Effector CD8-positive, alpha-beta T cell (primary cell): ENCODE results near the gene RANBP17.
"Not testable (repeated sequence)": the region's sequence is repeated elsewhere in the genome, so short reads cannot be mapped to it uniquely, and the experiment has no call there.

Experiments
- DNase-seq: peaks from one replicate; lab custom pipeline; 2025; lab: John Stamatoyannopoulos, UW

The RANBP17 gene

GRCh38 chr5:171155621-171156020 lies 293.8 kb downstream of the RANBP17 start:
- DNase-seq = no peak

- no peak for DNase-seq
These were observed 295.5 kb downstream of the RANBP17 start for GRCh38 chr5:171157276-171157675.

- no peak for DNase-seq
These were observed 296.0 kb downstream of the RANBP17 start for GRCh38 chr5:171157775-171158174.

- no peak for DNase-seq
These were observed 296.8 kb downstream of the RANBP17 start for GRCh38 chr5:171158581-171158980.

- no peak for DNase-seq
These were observed 300.3 kb downstream of the RANBP17 start for GRCh38 chr5:171162165-171162564.

- no peak for DNase-seq
These were observed 300.8 kb downstream of the RANBP17 start for GRCh38 chr5:171162596-171162995.

GRCh38 chr5:171166766-171167165 lies 304.9 kb downstream of the RANBP17 start:
- DNase-seq = no peak

GRCh38 chr5:171168171-171168570 lies 306.4 kb downstream of the RANBP17 start:
- no peak for DNase-seq

GRCh38 chr5:171174960-171175359 lies 313.1 kb downstream of the RANBP17 start:
- not testable (repeated sequence) for DNase-seq

- DNase-seq = no peak
These were observed 313.9 kb downstream of the RANBP17 start for GRCh38 chr5:171175746-171176145.

- not testable (repeated sequence) for DNase-seq
These were observed 316.4 kb downstream of the RANBP17 start for GRCh38 chr5:171178190-171178589.

GRCh38 chr5:171188016-171188415 lies 326.2 kb downstream of the RANBP17 start:
- no peak for DNase-seq

GRCh38 chr5:171189442-171189841 lies 327.6 kb downstream of the RANBP17 start:
- DNase-seq = no peak

GRCh38 chr5:171192111-171192510 lies 330.3 kb downstream of the RANBP17 start:
- no peak for DNase-seq

GRCh38 chr5:171201310-171201709 lies 339.5 kb downstream of the RANBP17 start:
- no peak for DNase-seq

- DNase-seq = no peak
These were observed 343.6 kb downstream of the RANBP17 start for GRCh38 chr5:171205375-171205774.

- no peak for DNase-seq
These were observed 345.5 kb downstream of the RANBP17 start for GRCh38 chr5:171207256-171207847.

- no peak for DNase-seq
These were observed 360.1 kb downstream of the RANBP17 start for GRCh38 chr5:171221916-171222315.

- no peak for DNase-seq
These were observed 362.1 kb downstream of the RANBP17 start for GRCh38 chr5:171223927-171224326.

- no peak for DNase-seq
These were observed 364.4 kb downstream of the RANBP17 start for GRCh38 chr5:171226096-171226754.

GRCh38 chr5:171226864-171227263 lies 365.0 kb downstream of the RANBP17 start:
- DNase-seq = no peak

GRCh38 chr5:171236651-171237050 lies 374.8 kb downstream of the RANBP17 start:
- no peak for DNase-seq

- DNase-seq = no peak
These were observed 380.7 kb downstream of the RANBP17 start for GRCh38 chr5:171242521-171242920.

- DNase-seq = no peak
These were observed 384.4 kb downstream of the RANBP17 start for GRCh38 chr5:171246231-171246630.
